Right atrium auricular region (tissue), 2 donors: ENCODE measurements around the gene PRRT3. TPM values are rescaled to one million over a fixed set of nuclear protein-coding genes. Genes with fewer than 3 reads are reported as not detected.

ENCODE experiments used
- DNase-seq: peaks from one replicate; pipeline ENCODE4 v3.0.0-alpha.2; 2019; ENCODE audit warnings: low spot score
- H3K27ac ChIP-seq, 2 donors: fragments of 200-600 bp; sonication (generic); 1 replicate in 1 of 2; 2 replicates in 1 of 2; pipeline ENCODE4 v1.5.1; 2016 to 2019
- H3K27me3 ChIP-seq, 2 donors: fragments of 200-600 bp; sonication (generic); one replicate each; pipeline versions ENCODE4 v1.5.1 to v1.6.0; 2017 to 2019
- H3K36me3 ChIP-seq: fragments of 200-600 bp; sonication (generic); one replicate; pipeline ENCODE4 v1.5.1; 2016
- H3K4me1 ChIP-seq, 2 donors: fragments of 200-600 bp; sonication (generic); one replicate each; pipeline versions ENCODE4 v1.5.1 to v1.6.0; 2017 to 2019
- H3K4me3 ChIP-seq, 2 donors: fragments of 200-600 bp; sonication (generic); 1 replicate in 1 of 2; 2 replicates in 1 of 2; pipeline ENCODE4 v1.5.1; 2017 to 2019; ENCODE audit warnings: mild to moderate bottlenecking in 1 of 2, moderate library complexity in 1 of 2
- H3K9me3 ChIP-seq, 2 donors: fragments of 200-600 bp; sonication (generic); one replicate each; pipeline ENCODE4 v1.5.1; 2019
- CTCF ChIP-seq, 2 donors: fragments of 200-600 bp; sonication (generic); IDR thresholded peaks; one replicate each; pipeline ENCODE4 v1.5.1; 2019; ENCODE audit warnings: antibody characterized with exemption in 2 of 2
- total RNA-seq, 2 donors: library from RNA; depleted of rRNA; stranded (reverse); fragments of >200 nt; gene quantifications; one replicate each; pipeline ENCODE4 v1.1.0, GENCODE V29; 2016

PRRT3 gene
- 1 to 10 TPM; 1.4 to 1.9 TPM for total RNA-seq

GRCh38 chr3:9951962-9952805 lies at the start of gene PRRT3:
TSS of gene PRRT3 (minus strand) at chr3:9952408. CDS start at chr3:9950115, 2,293 bp downstream.
- H3K9me3 ChIP-seq = no peaks in the 10 kb centered on the region
- peaks cover 0 to 22% of the 10 kb centered on the region in 2 donors for H3K4me1 ChIP-seq

GRCh38 chr3:10000686-10001085 lies 48.5 kb upstream of the PRRT3 start:
- H3K9me3 ChIP-seq = no peaks in the 10 kb centered on the region
- H3K27ac ChIP-seq = no peak overlapping the region
- no peak overlapping the region for H3K4me3 ChIP-seq
- H3K27me3 ChIP-seq = no peaks in the 10 kb centered on the region
- DNase-seq = no peak
- TF ChIP-seq CTCF (IDR thresholded peaks at IDR 0.05) = no peak
- H3K36me3 ChIP-seq = no peaks in the 10 kb centered on the region
- H3K4me1 ChIP-seq = no peaks in the 10 kb centered on the region

More at GRCh38 chr3:9951962-9952805, at the start of gene PRRT3:
- Histone ChIP-seq H3K36me3 (no peaks in the 10 kb centered on the region), H3K4me3 (peak within 1 kb of the TSS; percentile 41 to 55), H3K27ac (no peak within 1 kb of the TSS), H3K27me3 (no peaks in the 10 kb centered on the region)
- no peak for DNase-seq
- no peak for TF ChIP-seq CTCF (IDR thresholded peaks at IDR 0.05)

GRCh38 chr3:9994086-9994844 lies 42.1 kb upstream of the PRRT3 start:
- no peaks in the 10 kb centered on the region for H3K9me3 ChIP-seq
- H3K27me3 ChIP-seq = no peaks in the 10 kb centered on the region
- H3K4me3 ChIP-seq = no peak overlapping the region
- no peak overlapping the region for H3K27ac ChIP-seq
- no peak for DNase-seq
- no peak for TF ChIP-seq CTCF (IDR thresholded peaks at IDR 0.05)
- no peaks in the 10 kb centered on the region for H3K4me1 ChIP-seq
- H3K36me3 ChIP-seq = no peaks in the 10 kb centered on the region

GRCh38 chr3:9986230-9986725 lies 34.1 kb upstream of the PRRT3 start:
- peaks cover 0 to 37% of the 10 kb centered on the region in 2 donors for H3K4me1 ChIP-seq

GRCh38 chr3:9980251-9980650 lies 28.0 kb upstream of the PRRT3 start:
- no peaks in the 10 kb centered on the region for H3K27me3 ChIP-seq
- no peak for DNase-seq
- no peaks in the 10 kb centered on the region for H3K9me3 ChIP-seq
- peaks cover 0 to 44% of the 10 kb centered on the region in 2 donors for H3K4me1 ChIP-seq
- no peak overlapping the region for H3K4me3 ChIP-seq
- TF ChIP-seq CTCF (IDR thresholded peaks at IDR 0.05) = no peak
- peaks cover 25% of the 10 kb centered on the region for H3K36me3 ChIP-seq
- H3K27ac ChIP-seq = no peak overlapping the region

More at GRCh38 chr3:9986230-9986725, 34.1 kb upstream of the PRRT3 start:
- Histone ChIP-seq H3K9me3 (no peaks in the 10 kb centered on the region), H3K27ac (peak overlapping the region; percentile 65 to 83), H3K36me3 (peaks cover 12% of the 10 kb centered on the region), H3K4me3 (peak overlapping the region; percentile 88 to 90), H3K27me3 (no peaks in the 10 kb centered on the region)
- no peak for DNase-seq
- TF ChIP-seq CTCF (IDR thresholded peaks at IDR 0.05) = no peak
